ENCODE measurements around the gene KIF26B. TPM values are rescaled to one million over a fixed set of nuclear protein-coding genes. Genes with fewer than 3 reads are reported as not detected.

The KIF26B gene
- total RNA-seq, 2 donors from 2014 or later, result 0.78 to 4.6 TPM

- H3K9me3 ChIP-seq, result no peaks in the 10 kb centered on the region
- ATAC-seq, result no peak
- 35 to 43% methylated on average over 5 of the region's 5 CpGs for WGBS, 2 donors
- H3K27me3 ChIP-seq, result no peaks in the 10 kb centered on the region
- no peak overlapping the region for H3K27ac ChIP-seq
- no peak for DNase-seq
- H3K36me3 ChIP-seq (replicated peaks in 1 of 2; ENCODE audit: insufficient read depth in 1 of 2, low read depth in 2 of 2), result no peaks in the 10 kb centered on the region
- H3K4me3 ChIP-seq, result no peak overlapping the region
- intact Hi-C loops (cut with DNase I), result no loop called here
- TF ChIP-seq POLR2A (IDR thresholded peaks at IDR 0.05) (no peak), CTCF (IDR thresholded peaks at IDR 0.05) (no peak)
- no peaks in the 10 kb centered on the region for H3K4me1 ChIP-seq
Measured at GRCh38 chr1:245558069-245558468, 403.3 kb downstream of the KIF26B start.

- ATAC-seq (no peak), DNase-seq (no peak)
- TF ChIP-seq POLR2A (IDR thresholded peaks at IDR 0.05) (no peak), CTCF (IDR thresholded peaks at IDR 0.05) (no peak)
- WGBS, 2 donors, result 69 to 77% methylated on average over 12 of the region's 12 CpGs
- Histone ChIP-seq H3K36me3 (replicated peaks in 1 of 2; ENCODE audit: insufficient read depth in 1 of 2, low read depth in 2 of 2) (no peaks in the 10 kb centered on the region), H3K27ac (no peak overlapping the region), H3K4me1 (no peaks in the 10 kb centered on the region), H3K9me3 (no peaks in the 10 kb centered on the region), H3K27me3 (no peaks in the 10 kb centered on the region), H3K4me3 (no peak overlapping the region)
- intact Hi-C loops (cut with DNase I), result no loop called here
Measured at GRCh38 chr1:245560316-245560859, 405.6 kb downstream of the KIF26B start.

GRCh38 chr1:245561665-245562234 lies 407.0 kb downstream of the KIF26B start:
- no peaks in the 10 kb centered on the region for H3K27me3 ChIP-seq

GRCh38 chr1:245566134-245566533 lies 411.3 kb downstream of the KIF26B start:
- intact Hi-C loops (cut with DNase I), result no loop called here

More at GRCh38 chr1:245561665-245562234, 407.0 kb downstream of the KIF26B start:
- no peak overlapping the region for H3K4me3 ChIP-seq
- H3K27ac ChIP-seq, result no peak overlapping the region
- 67 to 72% methylated on average over 9 to 10 of the region's 10 CpGs for WGBS, 2 donors
- no peaks in the 10 kb centered on the region for H3K36me3 ChIP-seq (replicated peaks in 1 of 2; ENCODE audit: insufficient read depth in 1 of 2, low read depth in 2 of 2)
- ATAC-seq (no peak), DNase-seq (no peak)
- intact Hi-C loops (cut with DNase I), result no loop called here
- no peaks in the 10 kb centered on the region for H3K9me3 ChIP-seq
- no peaks in the 10 kb centered on the region for H3K4me1 ChIP-seq
- no peak for TF ChIP-seq POLR2A (IDR thresholded peaks at IDR 0.05)
- no peak for TF ChIP-seq CTCF (IDR thresholded peaks at IDR 0.05)

More at GRCh38 chr1:245566134-245566533, 411.3 kb downstream of the KIF26B start:
- ATAC-seq, result no peak
- Histone ChIP-seq H3K4me1 (no peaks in the 10 kb centered on the region), H3K27me3 (no peaks in the 10 kb centered on the region), H3K36me3 (replicated peaks in 1 of 2; ENCODE audit: insufficient read depth in 1 of 2, low read depth in 2 of 2) (no peaks in the 10 kb centered on the region), H3K4me3 (no peak overlapping the region), H3K9me3 (no peaks in the 10 kb centered on the region), H3K27ac (no peak overlapping the region)
- DNase-seq, result no peak
- TF ChIP-seq CTCF (IDR thresholded peaks at IDR 0.05) (no peak), POLR2A (IDR thresholded peaks at IDR 0.05) (no peak)
- 71 to 85% methylated on average over 2 of the region's 2 CpGs for WGBS, 2 donors

All from body of pancreas (tissue), 4 donors.